Omental fat pad (tissue), 4 donors: Measurements from ENCODE around the gene FGFBP3. TPM values are rescaled to one million over a fixed set of nuclear protein-coding genes. Genes with fewer than 3 reads are reported as not detected.
"Not testable (repeated sequence)": the region's sequence is repeated elsewhere in the genome, so short reads cannot be mapped to it uniquely, and the experiment has no call there.

Source experiments
- ATAC-seq: fragments of 150-250 bp; one replicate; pipeline ENCODE4 v1.9.1; 2016; ENCODE audit warnings: mild to moderate bottlenecking, moderate library complexity; ENCODE audit not compliant: low FRiP score
- DNase-seq: peaks from one replicate; pipeline ENCODE4 v3.0.0-alpha.2; 2019; ENCODE audit warnings: low spot score
- total RNA-seq, 4 donors: library from RNA; depleted of rRNA; stranded (reverse); fragments of >200 nt; gene quantifications; one replicate each; pipeline ENCODE4 v1.1.0, GENCODE V29; 2016
- TF ChIP-seq, protein P1 (sequence below), 3 donors: fragments of 450-650 bp; IDR thresholded peaks; one replicate each; pipeline ENCODE4 v1.5.1; 2016 to 2017; ENCODE audit warnings: antibody characterized with exemption in 3 of 3, mild to moderate bottlenecking in 3 of 3, moderate library complexity in 2 of 3

The FGFBP3 gene
- total RNA-seq, 4 donors from 2014 or later: 0.28 to 3.0 (median 0.70) TPM

DNA sequence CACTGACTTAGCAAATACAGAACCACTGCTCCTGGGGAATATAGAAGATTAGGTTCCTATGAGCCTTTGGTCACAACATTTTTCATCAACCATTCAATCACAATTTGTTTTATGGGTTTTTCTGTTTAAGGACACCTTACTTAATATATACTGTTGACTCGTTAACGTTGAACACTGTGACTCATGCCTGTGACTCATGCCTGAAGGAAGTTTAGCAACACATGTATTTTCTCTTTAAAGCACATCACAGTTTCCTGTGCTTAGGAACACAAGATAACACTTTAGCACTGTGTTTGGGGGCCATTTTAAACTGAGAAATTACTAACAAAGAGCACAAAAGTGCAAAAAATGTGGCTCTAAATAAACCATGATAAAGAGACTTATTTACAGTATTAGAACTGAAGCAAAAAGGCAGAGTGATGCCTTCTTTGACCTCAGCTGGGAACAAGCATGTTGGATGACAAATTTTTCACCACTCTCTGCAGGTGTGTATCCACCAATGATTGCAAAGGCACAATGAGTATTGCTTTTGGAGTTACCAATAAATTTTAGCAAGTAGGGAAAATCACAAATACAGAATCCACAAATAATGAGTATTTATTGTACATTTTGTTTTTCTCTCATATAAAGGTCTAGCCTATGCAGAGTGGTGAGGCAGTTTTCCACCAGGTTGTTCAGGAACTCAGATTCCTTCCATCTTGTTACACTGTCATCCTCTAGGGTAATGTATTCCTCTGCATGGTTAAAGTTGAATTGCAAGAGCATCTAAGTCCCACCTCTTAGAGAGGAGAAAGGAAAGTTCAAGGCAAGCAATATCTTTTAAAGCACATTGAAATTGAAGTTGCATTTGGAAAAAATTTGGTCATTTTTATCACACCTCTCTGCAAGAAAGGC lies 7.3 kb downstream of the FGFBP3 start:
- TF ChIP-seq, protein P1, sequence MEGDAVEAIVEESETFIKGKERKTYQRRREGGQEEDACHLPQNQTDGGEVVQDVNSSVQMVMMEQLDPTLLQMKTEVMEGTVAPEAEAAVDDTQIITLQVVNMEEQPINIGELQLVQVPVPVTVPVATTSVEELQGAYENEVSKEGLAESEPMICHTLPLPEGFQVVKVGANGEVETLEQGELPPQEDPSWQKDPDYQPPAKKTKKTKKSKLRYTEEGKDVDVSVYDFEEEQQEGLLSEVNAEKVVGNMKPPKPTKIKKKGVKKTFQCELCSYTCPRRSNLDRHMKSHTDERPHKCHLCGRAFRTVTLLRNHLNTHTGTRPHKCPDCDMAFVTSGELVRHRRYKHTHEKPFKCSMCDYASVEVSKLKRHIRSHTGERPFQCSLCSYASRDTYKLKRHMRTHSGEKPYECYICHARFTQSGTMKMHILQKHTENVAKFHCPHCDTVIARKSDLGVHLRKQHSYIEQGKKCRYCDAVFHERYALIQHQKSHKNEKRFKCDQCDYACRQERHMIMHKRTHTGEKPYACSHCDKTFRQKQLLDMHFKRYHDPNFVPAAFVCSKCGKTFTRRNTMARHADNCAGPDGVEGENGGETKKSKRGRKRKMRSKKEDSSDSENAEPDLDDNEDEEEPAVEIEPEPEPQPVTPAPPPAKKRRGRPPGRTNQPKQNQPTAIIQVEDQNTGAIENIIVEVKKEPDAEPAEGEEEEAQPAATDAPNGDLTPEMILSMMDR (IDR thresholded peaks at IDR 0.05): no peak
- ATAC-seq (peak; percentile 97), DNase-seq (no peak)

DNA sequence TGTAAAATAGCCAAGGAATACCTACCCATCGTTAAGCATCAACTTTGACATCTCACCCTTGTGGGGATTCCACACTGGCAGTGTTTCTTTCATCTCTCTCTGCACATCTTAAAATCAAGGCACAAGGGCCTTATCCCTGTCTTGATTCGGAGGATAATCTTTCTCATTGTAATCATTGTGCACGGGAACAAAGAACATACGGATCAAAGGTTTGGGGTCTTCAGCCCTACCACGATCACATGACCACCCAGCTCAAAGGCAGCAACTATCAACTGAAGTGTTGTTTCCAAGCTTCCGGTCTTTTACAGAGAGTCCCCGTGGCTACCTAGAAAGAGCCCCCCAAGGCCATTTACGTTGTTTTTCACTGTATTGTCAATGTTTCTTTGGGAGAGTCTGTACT lies 11.9 kb downstream of the FGFBP3 start:
- DNase-seq (no peak), ATAC-seq (no peak)
- TF ChIP-seq, protein P1 (IDR thresholded peaks at IDR 0.05): no peak

DNA sequence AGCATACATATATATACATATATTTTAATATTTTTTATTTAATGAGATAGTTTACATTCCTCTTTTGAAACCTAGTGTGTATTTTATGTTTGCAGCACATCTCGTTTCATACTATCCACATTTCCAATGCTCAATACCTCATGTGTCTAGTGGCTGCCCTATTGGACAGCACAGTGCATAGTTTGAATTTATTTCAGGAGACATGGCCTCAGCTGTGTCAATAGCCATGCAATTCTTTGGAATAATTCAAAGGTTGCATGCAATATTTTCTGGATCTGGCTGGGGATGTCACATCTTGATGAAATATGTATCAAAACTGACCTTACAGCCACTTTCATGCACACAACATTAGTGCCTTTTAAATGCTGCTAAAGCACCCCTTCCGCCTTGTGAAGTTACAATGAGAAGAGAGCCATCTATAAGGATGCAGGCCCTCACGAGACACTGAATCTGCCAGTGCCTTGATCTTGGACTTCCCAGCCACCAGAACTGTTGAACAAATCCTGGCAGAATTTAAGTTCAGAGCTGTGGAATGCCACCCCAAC lies 13.0 kb downstream of the FGFBP3 start:
- ATAC-seq: no peak
- TF ChIP-seq, protein P1 (IDR thresholded peaks at IDR 0.05): no peak
- DNase-seq: no peak

DNA sequence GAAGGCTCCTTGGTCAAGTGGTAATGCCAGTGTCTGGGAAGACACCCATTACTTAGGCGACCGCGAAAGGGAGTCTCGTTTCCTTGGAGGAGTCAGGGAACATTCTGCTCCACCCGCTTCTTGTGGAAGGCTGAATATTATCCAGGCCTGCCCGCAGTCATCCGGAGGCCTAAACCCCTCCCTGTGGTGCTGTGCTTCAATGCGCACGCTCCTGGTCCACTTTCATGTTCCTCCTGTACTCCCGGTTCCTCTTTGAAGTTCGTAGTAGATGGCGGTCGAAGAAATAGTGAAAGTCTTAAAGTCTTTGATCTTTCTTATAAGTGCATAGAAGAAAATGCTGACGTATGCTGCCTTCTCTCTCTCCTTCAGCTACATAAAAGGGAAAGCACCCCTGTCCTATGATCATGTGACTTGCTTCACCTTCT lies 15.0 kb downstream of the FGFBP3 start:
- DNase-seq: not testable (repeated sequence)

DNA sequence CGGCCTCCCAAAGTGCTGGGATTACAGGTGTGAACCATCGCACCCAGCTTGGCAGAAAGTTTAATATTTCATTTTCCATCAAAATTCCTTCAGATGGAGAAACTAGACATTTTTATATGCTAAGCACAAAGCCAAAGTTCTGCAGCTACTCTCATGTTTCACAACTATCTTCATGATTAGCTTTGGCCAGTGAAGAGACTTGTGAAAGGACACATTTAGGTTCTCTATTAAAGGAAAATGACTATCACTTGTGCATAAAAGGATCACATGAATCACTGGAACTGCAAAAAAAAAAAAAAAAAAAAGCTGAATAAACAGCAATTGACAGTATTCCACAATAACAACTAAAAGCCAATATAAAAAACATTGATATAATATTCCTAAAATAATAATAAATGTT lies 16.2 kb downstream of the FGFBP3 start:
- ATAC-seq (no peak), DNase-seq (no peak)
- TF ChIP-seq, protein P1 (IDR thresholded peaks at IDR 0.05): no peak

More for the DNA sequence above, 15.0 kb downstream of the FGFBP3 start:
- not testable (repeated sequence) for ATAC-seq

DNA sequence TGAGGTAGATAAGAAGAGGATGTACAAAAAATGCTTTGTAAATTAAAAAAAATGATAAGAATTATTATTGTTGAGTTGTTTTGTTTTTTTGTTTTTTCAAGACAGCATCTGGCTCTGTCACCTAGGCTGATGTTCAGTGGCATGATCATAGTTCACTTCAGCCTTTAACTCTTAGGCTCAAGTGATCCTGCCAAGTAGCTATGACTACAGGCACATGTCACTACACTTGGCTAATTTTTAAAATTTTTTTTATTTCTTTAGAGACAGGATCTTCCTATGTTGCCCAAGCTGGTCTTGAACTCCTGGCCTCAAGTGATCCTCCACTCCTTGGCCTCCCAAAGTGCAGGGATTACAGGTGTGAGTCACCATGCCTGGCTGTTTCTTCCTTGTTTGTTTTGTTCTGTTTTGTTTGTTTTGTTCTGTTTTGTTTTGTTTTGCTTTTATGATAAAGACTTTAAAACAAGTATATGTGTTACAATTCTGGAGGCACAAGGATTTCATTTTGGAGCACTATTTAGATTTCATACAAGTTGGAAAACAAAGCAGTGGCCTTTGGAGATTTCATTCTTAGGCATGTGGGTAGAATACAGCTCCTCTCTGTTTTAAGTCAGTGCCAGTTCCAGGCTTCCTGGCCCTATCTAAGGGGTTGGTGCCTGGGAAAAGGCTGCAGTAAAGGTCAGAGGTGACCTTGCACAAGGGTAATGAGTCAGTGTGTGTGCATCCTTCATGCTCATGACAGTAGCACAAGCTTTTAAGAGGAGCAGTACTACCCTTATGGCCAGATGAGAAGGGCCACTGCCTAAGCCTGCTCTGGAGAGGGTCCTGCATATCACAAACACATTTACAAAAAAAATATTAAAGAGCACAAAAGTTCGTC lies 17.9 kb downstream of the FGFBP3 start:
- no peak for DNase-seq
- peak; percentile 66 for ATAC-seq
- TF ChIP-seq, protein P1 (IDR thresholded peaks at IDR 0.05): no peak
